ENCODE measurements around the gene SHQ1.

GRCh38 chr3:72721683-72722381 is 126.4 kb downstream of the SHQ1 start:
- TF ChIP-seq CTCF (conservative IDR thresholded peaks at IDR 0.05; ENCODE audit: low read depth, low read length): no peak
- TF ChIP-seq FOS (IDR thresholded peaks at IDR 0.05; ENCODE audit: low read depth, low read length): no peak
- no peak for TF ChIP-seq MXI1 (IDR thresholded peaks at IDR 0.05; ENCODE audit: borderline replicate concordance, low read depth, low read length)
- no peak for TF ChIP-seq POLR2A (IDR thresholded peaks at IDR 0.05; ENCODE audit: low read depth, low read length)
